Calu3 (cell line): ENCODE results near the gene KCNG1. TPM values are rescaled to one million over a fixed set of nuclear protein-coding genes. Genes with fewer than 3 reads are reported as not detected.

Experiments used
- BruUV-seq: library from RNA; stranded (reverse); fragments of 400-500 nt; replicated peaks from 2 replicates; lab custom pipeline; 2021; lab: Mats Ljungman, UMichigan
- CTCF ChIA-PET: fragments of 300-600 bp; sonication (Branson Sonifier 250); formaldehyde crosslinking; loops from one replicate; lab custom pipeline; 2022; ENCODE audit warnings: antibody characterized with exemption; lab: Charles Lee
- DNase-seq: peaks from one replicate; pipeline ENCODE4 v3.0.0; 2022
- H3K27ac Mint-ChIP-seq: one replicate; pipeline ENCODE4 v1.8.0; 2022; ENCODE audit warnings: mixed read lengths; ENCODE audit not compliant: unreplicated experiment
- H3K27me3 Mint-ChIP-seq: one replicate; pipeline ENCODE4 v1.8.0; 2022; ENCODE audit warnings: mixed read lengths; ENCODE audit not compliant: unreplicated experiment
- H3K36me3 Mint-ChIP-seq: one replicate; pipeline ENCODE4 v1.8.0; 2022; ENCODE audit warnings: mild to moderate bottlenecking, moderate library complexity, mixed read lengths; ENCODE audit not compliant: insufficient read depth, unreplicated experiment
- H3K4me1 Mint-ChIP-seq: one replicate; pipeline ENCODE4 v1.8.0; 2022; ENCODE audit warnings: mild to moderate bottlenecking, low read depth, mixed read lengths; ENCODE audit not compliant: unreplicated experiment
- H3K4me3 Mint-ChIP-seq: one replicate; pipeline ENCODE4 v1.8.0; 2022; ENCODE audit warnings: mild to moderate bottlenecking, low read depth, moderate library complexity, mixed read lengths; ENCODE audit not compliant: unreplicated experiment
- H3K9me3 Mint-ChIP-seq: one replicate; pipeline ENCODE4 v1.8.0; 2022; ENCODE audit warnings: low read depth, mixed read lengths; ENCODE audit not compliant: unreplicated experiment
- intact Hi-C: fragments of 100-400 bp; cut with micrococcal nuclease; formaldehyde crosslinking; loops from one replicate; pipeline ENCODE4 v1.10.0; 2022; ENCODE audit not compliant: unreplicated experiment
- total RNA-seq: library from RNA; stranded (reverse); gene quantifications from 2 replicates; pipeline ENCODE4 v1.2.3, GENCODE V29; 2022
- TF ChIP-seq, protein P1 (sequence below): fragments of 200-600 bp; IDR thresholded peaks from one replicate; pipeline ENCODE4 v1.8.0; 2022; ENCODE audit warnings: antibody characterized with exemption; ENCODE audit not compliant: unreplicated experiment

KCNG1 gene
- total RNA-seq, 1 experiment from 2014 or later: 3.9 TPM

DNA sequence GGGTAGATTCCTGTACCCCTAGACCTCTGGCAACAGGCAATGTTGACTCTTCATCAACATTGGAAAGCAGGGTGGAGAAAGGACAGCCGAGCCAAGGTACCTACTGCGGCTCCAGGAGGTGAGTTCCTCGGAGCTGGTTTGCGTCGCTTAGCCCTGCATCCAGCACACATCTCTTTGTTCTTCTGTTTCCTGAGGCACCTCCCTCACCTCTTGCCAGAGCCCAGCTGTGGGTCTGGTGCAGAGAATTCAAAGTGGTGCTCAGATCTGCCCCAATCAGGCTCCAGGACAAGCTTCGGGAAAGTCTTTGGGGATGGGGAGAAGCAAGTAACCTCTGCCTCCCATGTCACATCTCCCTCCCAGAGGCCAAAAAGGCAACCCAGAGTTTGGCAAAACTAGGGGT, 2.2 kb downstream of the KCNG1 start:
- intact Hi-C loops: no loop called here
- BruUV-seq: no TSS peak
- TF ChIP-seq, protein P1, sequence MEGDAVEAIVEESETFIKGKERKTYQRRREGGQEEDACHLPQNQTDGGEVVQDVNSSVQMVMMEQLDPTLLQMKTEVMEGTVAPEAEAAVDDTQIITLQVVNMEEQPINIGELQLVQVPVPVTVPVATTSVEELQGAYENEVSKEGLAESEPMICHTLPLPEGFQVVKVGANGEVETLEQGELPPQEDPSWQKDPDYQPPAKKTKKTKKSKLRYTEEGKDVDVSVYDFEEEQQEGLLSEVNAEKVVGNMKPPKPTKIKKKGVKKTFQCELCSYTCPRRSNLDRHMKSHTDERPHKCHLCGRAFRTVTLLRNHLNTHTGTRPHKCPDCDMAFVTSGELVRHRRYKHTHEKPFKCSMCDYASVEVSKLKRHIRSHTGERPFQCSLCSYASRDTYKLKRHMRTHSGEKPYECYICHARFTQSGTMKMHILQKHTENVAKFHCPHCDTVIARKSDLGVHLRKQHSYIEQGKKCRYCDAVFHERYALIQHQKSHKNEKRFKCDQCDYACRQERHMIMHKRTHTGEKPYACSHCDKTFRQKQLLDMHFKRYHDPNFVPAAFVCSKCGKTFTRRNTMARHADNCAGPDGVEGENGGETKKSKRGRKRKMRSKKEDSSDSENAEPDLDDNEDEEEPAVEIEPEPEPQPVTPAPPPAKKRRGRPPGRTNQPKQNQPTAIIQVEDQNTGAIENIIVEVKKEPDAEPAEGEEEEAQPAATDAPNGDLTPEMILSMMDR: no peak
- no peak for DNase-seq
- Mint-ChIP-seq H3K4me3 (no peak overlapping the region), H3K4me1 (peaks cover 18% of the 10 kb centered on the region), H3K9me3 (no peaks in the 10 kb centered on the region), H3K27ac (no peak overlapping the region), H3K27me3 (peaks cover 53% of the 10 kb centered on the region), H3K36me3 (peaks cover 13% of the 10 kb centered on the region)
- CTCF ChIA-PET: no interaction called here

DNA sequence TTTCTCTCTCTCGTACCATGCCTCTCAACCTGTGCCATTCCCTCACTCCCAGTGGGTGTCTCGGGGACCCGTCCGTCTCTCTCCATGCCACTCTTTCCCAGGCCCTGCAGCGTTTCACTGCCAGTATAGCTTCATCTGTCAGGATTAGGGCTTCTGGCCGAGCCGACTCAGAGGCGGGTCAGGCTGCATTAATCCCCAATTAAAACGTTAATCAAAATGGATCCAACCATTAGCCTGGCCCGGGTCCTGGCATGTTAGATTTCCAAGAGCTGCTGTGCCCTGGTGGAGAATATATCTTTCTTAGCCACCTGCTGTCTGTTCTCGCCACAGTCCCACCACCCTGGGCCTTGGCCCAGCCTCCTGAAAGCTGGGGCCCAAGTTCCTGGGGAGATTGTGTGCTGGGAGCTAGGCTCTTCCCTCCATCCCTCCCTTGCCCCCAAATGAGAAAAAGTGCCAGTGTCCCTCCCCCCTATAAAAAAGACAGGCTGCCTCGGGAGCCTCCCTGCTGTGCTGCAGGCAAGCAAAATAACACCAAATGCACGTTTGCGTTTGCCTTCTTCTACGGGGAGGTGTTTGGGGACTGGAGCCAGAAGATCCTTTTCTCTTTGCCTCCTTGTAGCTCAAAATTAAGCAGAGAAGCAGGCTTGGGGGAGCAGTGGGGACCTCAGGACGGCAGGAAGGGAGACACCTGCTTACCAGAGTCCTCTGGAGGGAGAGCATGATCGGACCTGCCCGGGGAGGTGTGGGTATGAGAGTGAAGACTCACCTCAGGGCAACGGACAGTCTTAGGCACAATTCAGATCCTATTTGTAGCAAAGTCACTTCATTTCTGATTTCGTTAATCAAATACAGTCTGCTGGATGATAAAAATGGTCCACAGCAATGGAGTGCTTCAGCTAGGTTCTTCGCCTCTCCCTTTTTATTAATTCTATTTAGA, 3.0 kb downstream of the KCNG1 start:
- BruUV-seq: no TSS peak
- TF ChIP-seq, protein P1: no peak
- Mint-ChIP-seq H3K4me3 (no peak overlapping the region), H3K4me1 (peaks cover 23% of the 10 kb centered on the region), H3K27ac (no peak overlapping the region), H3K9me3 (no peaks in the 10 kb centered on the region), H3K36me3 (peaks cover 13% of the 10 kb centered on the region), H3K27me3 (peaks cover 53% of the 10 kb centered on the region)
- CTCF ChIA-PET: no interaction called here
- no peak for DNase-seq
- intact Hi-C loops: no loop called here

DNA sequence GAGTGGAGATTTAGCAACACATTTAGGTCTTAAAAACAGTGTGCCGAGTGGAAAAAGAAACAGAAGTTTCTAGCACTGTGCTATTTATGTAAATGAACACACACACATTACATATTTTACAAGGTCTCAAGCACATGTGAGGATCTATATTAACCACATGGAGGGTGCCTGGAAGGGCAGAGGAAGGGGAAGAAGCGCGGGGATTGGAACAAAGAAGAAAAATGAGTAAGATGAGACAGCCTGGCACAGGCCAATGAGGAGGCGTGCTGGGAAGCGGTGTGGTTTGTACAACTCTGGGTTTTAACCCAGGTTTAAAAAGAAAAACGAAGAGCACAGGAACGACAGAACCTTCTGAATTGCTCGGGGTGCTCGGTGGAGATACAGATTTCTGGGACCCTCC, 5.7 kb downstream of the KCNG1 start:
- Mint-ChIP-seq H3K27ac (no peak overlapping the region), H3K27me3 (peaks cover 40% of the 10 kb centered on the region), H3K4me1 (peaks cover 19% of the 10 kb centered on the region), H3K9me3 (no peaks in the 10 kb centered on the region), H3K36me3 (no peaks in the 10 kb centered on the region), H3K4me3 (no peak overlapping the region)
- intact Hi-C loops: no loop called here
- TF ChIP-seq, protein P1: no peak
- DNase-seq: no peak
- BruUV-seq: no TSS peak
- CTCF ChIA-PET: interaction anchor here (1.0 kb wide), 1 partner anchor 13 kb away, joined by 4 read pairs; no protein-coding TSS in a partner anchor

DNA sequence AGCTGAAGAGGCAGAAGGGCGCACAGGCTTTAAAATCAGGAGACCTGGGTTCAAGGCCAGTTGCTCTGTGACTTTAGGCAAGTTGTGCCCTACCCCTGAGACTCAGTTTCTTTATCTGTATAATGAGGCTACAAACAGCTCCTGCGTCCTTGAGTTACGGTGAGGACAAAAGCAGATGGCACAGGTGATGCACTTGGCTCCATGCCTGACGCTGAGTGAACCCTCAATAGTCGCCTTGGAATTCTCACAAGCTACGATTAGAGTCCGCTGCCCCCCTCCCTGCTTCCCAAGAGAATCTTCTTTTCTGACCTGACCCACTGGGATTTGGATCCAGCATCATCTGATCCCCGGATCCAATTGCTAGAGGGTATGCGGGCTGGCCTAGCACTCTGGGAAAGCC, 6.4 kb downstream of the KCNG1 start:
- Mint-ChIP-seq H3K9me3 (no peaks in the 10 kb centered on the region), H3K4me3 (no peak overlapping the region), H3K4me1 (peaks cover 12% of the 10 kb centered on the region), H3K36me3 (no peaks in the 10 kb centered on the region), H3K27me3 (peaks cover 32% of the 10 kb centered on the region), H3K27ac (no peak overlapping the region)
- TF ChIP-seq, protein P1: no peak
- BruUV-seq: no TSS peak
- intact Hi-C loops: no loop called here
- no peak for DNase-seq
- CTCF ChIA-PET: interaction anchor here (0.7 to 1.8 kb wide), 5 partner anchors 9 to 383 kb away, joined by 3 to 8 read pairs (median 4); no protein-coding TSS in a partner anchor
